ENCODE measurements around the gene SLC1A4.

SLC1A4 gene

DNA sequence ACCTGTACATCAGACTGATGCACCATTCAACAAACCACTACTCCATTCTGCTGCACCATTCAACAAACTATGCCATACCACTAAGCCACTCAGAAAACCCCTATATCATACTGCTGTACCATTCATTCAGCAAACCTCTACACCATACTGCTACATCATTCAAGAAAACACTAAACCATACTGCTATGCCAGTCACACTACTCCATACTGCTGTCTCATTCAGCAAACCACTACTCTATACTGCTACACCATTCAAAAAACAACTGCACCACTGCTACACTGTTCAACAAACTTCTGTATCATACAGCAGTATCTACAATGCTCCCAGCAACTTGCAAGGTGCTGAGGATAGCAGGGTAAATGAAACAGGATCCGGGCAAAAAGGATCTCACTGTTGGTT is 12.9 kb upstream of the SLC1A4 start:
- no peak overlapping the region for H3K18ac ChIP-seq (ENCODE audit: low read length)
- no peak overlapping the region for H2AK5ac ChIP-seq (ENCODE audit: low read length)
- H3K4me2 ChIP-seq (ENCODE audit: low read length): no peak overlapping the region
- H3K27me3 ChIP-seq (ENCODE audit: insufficient read depth, low read length, poor library complexity): no peaks in the 10 kb centered on the region
- H2BK120ac ChIP-seq (ENCODE audit: low read depth, low read length): no peak overlapping the region
- H3K27ac ChIP-seq (ENCODE audit: low read depth, low read length): no peak overlapping the region
- no peak overlapping the region for H3K9ac ChIP-seq (ENCODE audit: low read length)
- H4K5ac ChIP-seq (ENCODE audit: low read length): no peak overlapping the region
- no peaks in the 10 kb centered on the region for H3K79me2 ChIP-seq (ENCODE audit: control insufficient read depth, insufficient read depth, low read length)
- no peak overlapping the region for H2BK15ac ChIP-seq (replicated peaks; ENCODE audit: low read depth)
- no peak overlapping the region for H4K8ac ChIP-seq (ENCODE audit: low read depth, low read length)
- no peak overlapping the region for H3K4me3 ChIP-seq (ENCODE audit: low read length)
- H3K79me1 ChIP-seq (ENCODE audit: low read length): no peaks in the 10 kb centered on the region
- no peak overlapping the region for H3K56ac ChIP-seq (ENCODE audit: low read length)
- peaks cover 4% of the 10 kb centered on the region for H3K4me1 ChIP-seq (ENCODE audit: control insufficient read depth, low read depth, low read length)
- no peak overlapping the region for H2BK5ac ChIP-seq (ENCODE audit: low read length)
- no peak overlapping the region for H3K23ac ChIP-seq (ENCODE audit: low read length)
- H3K36me3 ChIP-seq (ENCODE audit: control insufficient read depth, insufficient read depth, low read length): no peaks in the 10 kb centered on the region
- no CpG with 5 or more reads among the region's 1 CpG for WGBS (ENCODE audit: extremely low coverage, insufficient coverage, low lambda C conversion rate)
- no peak for DNase-seq
- H3K4ac ChIP-seq (ENCODE audit: low read depth, low read length): no peak overlapping the region

DNA sequence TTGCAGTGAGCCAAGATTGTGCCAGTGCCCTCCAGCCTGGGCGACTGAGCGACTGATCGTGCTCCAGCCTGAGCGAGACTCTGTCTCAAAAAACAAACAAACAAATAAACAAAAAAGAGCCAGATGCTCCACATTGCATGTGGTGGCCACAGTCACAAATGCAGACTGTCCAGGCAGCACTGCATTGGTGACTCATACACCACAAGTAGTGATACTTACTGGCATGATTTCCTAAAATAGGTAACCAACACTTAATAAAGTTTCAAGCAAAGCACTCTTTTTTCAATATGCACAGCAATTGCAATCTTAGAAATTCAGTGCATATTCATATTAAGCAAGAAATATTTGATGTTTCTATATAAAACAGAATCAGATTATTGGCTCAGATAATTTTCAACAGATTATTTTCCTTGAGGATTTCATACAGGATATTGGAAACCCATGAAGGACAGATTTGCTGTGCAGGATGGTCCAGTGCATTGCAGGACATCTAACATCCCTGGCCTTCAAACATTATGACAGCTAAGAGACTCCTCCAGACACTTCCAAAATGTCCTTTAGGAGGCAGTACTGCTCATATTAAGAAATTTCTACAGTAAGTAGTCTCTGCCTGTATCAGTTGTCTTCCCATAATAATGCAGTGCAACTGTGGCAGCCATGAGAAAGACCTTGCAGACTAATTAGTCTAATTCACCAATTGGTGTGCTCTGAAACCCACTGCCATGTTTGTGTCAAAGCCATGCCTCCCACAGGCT is 10.5 kb upstream of the SLC1A4 start:
- H2AK5ac ChIP-seq (ENCODE audit: low read length): no peak overlapping the region
- H3K36me3 ChIP-seq (ENCODE audit: control insufficient read depth, insufficient read depth, low read length): no peaks in the 10 kb centered on the region
- H2BK120ac ChIP-seq (ENCODE audit: low read depth, low read length): no peak overlapping the region

GRCh38 chr2:64979744-64980143 is 9.5 kb upstream of the SLC1A4 start:
- H3K4ac ChIP-seq (ENCODE audit: low read depth, low read length): no peak overlapping the region
- no peak for DNase-seq
- H4K5ac ChIP-seq (ENCODE audit: low read length): no peak overlapping the region
- no peaks in the 10 kb centered on the region for H3K79me1 ChIP-seq (ENCODE audit: low read length)
- no peaks in the 10 kb centered on the region for H3K79me2 ChIP-seq (ENCODE audit: control insufficient read depth, insufficient read depth, low read length)
- no peaks in the 10 kb centered on the region for H3K27me3 ChIP-seq (ENCODE audit: insufficient read depth, low read length, poor library complexity)
- no peak overlapping the region for H4K8ac ChIP-seq (ENCODE audit: low read depth, low read length)
- H2BK120ac ChIP-seq (ENCODE audit: low read depth, low read length): no peak overlapping the region
- H2BK15ac ChIP-seq (replicated peaks; ENCODE audit: low read depth): no peak overlapping the region
- no peak overlapping the region for H2BK5ac ChIP-seq (ENCODE audit: low read length)
- peaks cover 4% of the 10 kb centered on the region for H3K4me1 ChIP-seq (ENCODE audit: control insufficient read depth, low read depth, low read length)
- H2AK5ac ChIP-seq (ENCODE audit: low read length): no peak overlapping the region
- no peak overlapping the region for H3K18ac ChIP-seq (ENCODE audit: low read length)
- no CpG with 5 or more reads among the region's 1 CpG for WGBS (ENCODE audit: extremely low coverage, insufficient coverage, low lambda C conversion rate)
- no peak overlapping the region for H3K56ac ChIP-seq (ENCODE audit: low read length)
- no peak overlapping the region for H3K4me3 ChIP-seq (ENCODE audit: low read length)
- no peaks in the 10 kb centered on the region for H3K36me3 ChIP-seq (ENCODE audit: control insufficient read depth, insufficient read depth, low read length)
- H3K23ac ChIP-seq (ENCODE audit: low read length): no peak overlapping the region
- no peak overlapping the region for H3K9ac ChIP-seq (ENCODE audit: low read length)
- no peak overlapping the region for H3K27ac ChIP-seq (ENCODE audit: low read depth, low read length)
- no peak overlapping the region for H3K4me2 ChIP-seq (ENCODE audit: low read length)

More for the DNA sequence above, 10.5 kb upstream of the SLC1A4 start:
- no CpG with 5 or more reads among the region's 4 CpGs for WGBS (ENCODE audit: extremely low coverage, insufficient coverage, low lambda C conversion rate)
- Histone ChIP-seq H3K4me2 (ENCODE audit: low read length) (no peak overlapping the region), H3K27me3 (ENCODE audit: insufficient read depth, low read length, poor library complexity) (no peaks in the 10 kb centered on the region), H3K27ac (ENCODE audit: low read depth, low read length) (no peak overlapping the region), H3K4me3 (ENCODE audit: low read length) (no peak overlapping the region), H3K79me2 (ENCODE audit: control insufficient read depth, insufficient read depth, low read length) (no peaks in the 10 kb centered on the region), H2BK15ac (replicated peaks; ENCODE audit: low read depth) (no peak overlapping the region), H3K18ac (ENCODE audit: low read length) (no peak overlapping the region), H4K8ac (ENCODE audit: low read depth, low read length) (no peak overlapping the region), H3K23ac (ENCODE audit: low read length) (no peak overlapping the region), H3K9ac (ENCODE audit: low read length) (no peak overlapping the region), H2BK5ac (ENCODE audit: low read length) (no peak overlapping the region), H4K5ac (ENCODE audit: low read length) (no peak overlapping the region), H3K4me1 (ENCODE audit: control insufficient read depth, low read depth, low read length) (peaks cover 4% of the 10 kb centered on the region), H3K79me1 (ENCODE audit: low read length) (no peaks in the 10 kb centered on the region), H3K4ac (ENCODE audit: low read depth, low read length) (no peak overlapping the region), H3K56ac (ENCODE audit: low read length) (no peak overlapping the region)
- peak; percentile 29 for DNase-seq

DNA sequence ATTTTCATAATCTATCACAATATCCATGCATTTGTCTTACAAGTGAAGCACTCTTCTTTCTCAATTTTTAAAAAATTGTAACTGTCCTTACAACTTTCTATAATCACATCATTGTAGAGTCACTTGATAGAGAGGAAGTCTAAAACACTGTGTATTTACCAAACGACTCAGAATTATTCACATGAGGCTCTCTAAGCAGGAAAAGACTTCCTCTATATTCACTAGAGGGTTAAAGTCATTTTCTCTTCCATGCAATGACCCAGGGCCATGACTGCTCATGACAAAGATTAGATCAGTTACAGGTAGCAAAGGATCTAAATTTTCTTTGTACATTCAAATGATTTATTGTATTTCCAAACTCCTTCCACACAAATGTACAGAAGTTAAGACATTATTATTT is 9.0 kb upstream of the SLC1A4 start:
- no peak overlapping the region for H2BK5ac ChIP-seq (ENCODE audit: low read length)
- H3K4me2 ChIP-seq (ENCODE audit: low read length): no peak overlapping the region
- no peak overlapping the region for H2BK120ac ChIP-seq (ENCODE audit: low read depth, low read length)
- no peak overlapping the region for H4K5ac ChIP-seq (ENCODE audit: low read length)
- H3K4me1 ChIP-seq (ENCODE audit: control insufficient read depth, low read depth, low read length): peaks cover 2% of the 10 kb centered on the region
- H3K79me2 ChIP-seq (ENCODE audit: control insufficient read depth, insufficient read depth, low read length): no peaks in the 10 kb centered on the region
- H3K4me3 ChIP-seq (ENCODE audit: low read length): no peak overlapping the region
- H3K18ac ChIP-seq (ENCODE audit: low read length): no peak overlapping the region
- no CpG with 5 or more reads among the region's 1 CpG for WGBS (ENCODE audit: extremely low coverage, insufficient coverage, low lambda C conversion rate)
- no peak overlapping the region for H4K8ac ChIP-seq (ENCODE audit: low read depth, low read length)
- no peak overlapping the region for H3K56ac ChIP-seq (ENCODE audit: low read length)
- H3K9ac ChIP-seq (ENCODE audit: low read length): no peak overlapping the region
- no peak overlapping the region for H3K4ac ChIP-seq (ENCODE audit: low read depth, low read length)
- H3K27me3 ChIP-seq (ENCODE audit: insufficient read depth, low read length, poor library complexity): no peaks in the 10 kb centered on the region
- no peak for DNase-seq
- no peak overlapping the region for H2AK5ac ChIP-seq (ENCODE audit: low read length)
- no peaks in the 10 kb centered on the region for H3K79me1 ChIP-seq (ENCODE audit: low read length)
- H3K23ac ChIP-seq (ENCODE audit: low read length): no peak overlapping the region
- H3K27ac ChIP-seq (ENCODE audit: low read depth, low read length): no peak overlapping the region
- no peak overlapping the region for H2BK15ac ChIP-seq (replicated peaks; ENCODE audit: low read depth)
- H3K36me3 ChIP-seq (ENCODE audit: control insufficient read depth, insufficient read depth, low read length): no peaks in the 10 kb centered on the region

- Histone ChIP-seq H3K27ac (ENCODE audit: low read depth, low read length) (no peak overlapping the region), H3K4me3 (ENCODE audit: low read length) (no peak overlapping the region), H3K79me2 (ENCODE audit: control insufficient read depth, insufficient read depth, low read length) (no peaks in the 10 kb centered on the region), H3K23ac (ENCODE audit: low read length) (no peak overlapping the region), H2AK5ac (ENCODE audit: low read length) (no peak overlapping the region), H3K27me3 (ENCODE audit: insufficient read depth, low read length, poor library complexity) (peaks cover 5% of the 10 kb centered on the region), H2BK5ac (ENCODE audit: low read length) (no peak overlapping the region), H3K4me1 (ENCODE audit: control insufficient read depth, low read depth, low read length) (no peaks in the 10 kb centered on the region), H4K5ac (ENCODE audit: low read length) (no peak overlapping the region), H3K4me2 (ENCODE audit: low read length) (no peak overlapping the region), H3K9ac (ENCODE audit: low read length) (no peak overlapping the region), H4K8ac (ENCODE audit: low read depth, low read length) (no peak overlapping the region), H3K79me1 (ENCODE audit: low read length) (no peaks in the 10 kb centered on the region), H2BK120ac (ENCODE audit: low read depth, low read length) (no peak overlapping the region), H3K56ac (ENCODE audit: low read length) (no peak overlapping the region), H3K36me3 (ENCODE audit: control insufficient read depth, insufficient read depth, low read length) (no peaks in the 10 kb centered on the region), H3K4ac (ENCODE audit: low read depth, low read length) (no peak overlapping the region), H3K18ac (ENCODE audit: low read length) (no peak overlapping the region), H2BK15ac (replicated peaks; ENCODE audit: low read depth) (no peak overlapping the region)
- DNase-seq: no peak
- no CpG with 5 or more reads among the region's 2 CpGs for WGBS (ENCODE audit: extremely low coverage, insufficient coverage, low lambda C conversion rate)
Measured at GRCh38 chr2:64982311-64982857, 6.8 kb upstream of the SLC1A4 start.

DNA sequence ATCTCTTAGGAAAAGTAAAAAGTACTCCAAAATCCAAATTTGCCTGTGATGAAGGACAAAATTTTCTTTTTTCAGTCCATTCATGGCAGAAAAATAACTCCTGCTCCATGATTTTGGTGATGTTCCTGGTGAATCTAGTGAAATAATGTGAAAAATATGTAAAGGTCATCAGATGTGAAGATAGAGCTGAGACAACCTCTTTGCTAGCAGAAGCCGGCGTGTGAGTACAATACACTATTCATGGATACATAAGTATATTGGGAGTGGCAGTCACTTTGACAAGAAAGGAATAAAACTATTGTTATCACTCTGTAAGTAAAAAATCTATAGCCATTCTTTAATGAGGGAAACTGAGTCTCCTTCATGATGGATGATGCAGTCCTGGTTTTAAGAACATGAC is 6.3 kb upstream of the SLC1A4 start:
- Histone ChIP-seq H3K23ac (ENCODE audit: low read length) (no peak overlapping the region), H3K36me3 (ENCODE audit: control insufficient read depth, insufficient read depth, low read length) (no peaks in the 10 kb centered on the region), H4K5ac (ENCODE audit: low read length) (no peak overlapping the region), H2BK15ac (replicated peaks; ENCODE audit: low read depth) (no peak overlapping the region), H3K4me3 (ENCODE audit: low read length) (no peak overlapping the region), H3K4me2 (ENCODE audit: low read length) (no peak overlapping the region), H3K27me3 (ENCODE audit: insufficient read depth, low read length, poor library complexity) (peaks cover 5% of the 10 kb centered on the region), H3K4ac (ENCODE audit: low read depth, low read length) (no peak overlapping the region), H3K79me1 (ENCODE audit: low read length) (no peaks in the 10 kb centered on the region), H3K56ac (ENCODE audit: low read length) (no peak overlapping the region), H2BK5ac (ENCODE audit: low read length) (no peak overlapping the region), H2BK120ac (ENCODE audit: low read depth, low read length) (no peak overlapping the region), H3K79me2 (ENCODE audit: control insufficient read depth, insufficient read depth, low read length) (no peaks in the 10 kb centered on the region), H3K27ac (ENCODE audit: low read depth, low read length) (no peak overlapping the region), H3K9ac (ENCODE audit: low read length) (no peak overlapping the region), H4K8ac (ENCODE audit: low read depth, low read length) (no peak overlapping the region), H3K4me1 (ENCODE audit: control insufficient read depth, low read depth, low read length) (no peaks in the 10 kb centered on the region), H2AK5ac (ENCODE audit: low read length) (no peak overlapping the region), H3K18ac (ENCODE audit: low read length) (no peak overlapping the region)
- WGBS (ENCODE audit: extremely low coverage, insufficient coverage, low lambda C conversion rate): no CpG with 5 or more reads among the region's 2 CpGs
- no peak for DNase-seq

All from mesendoderm (in vitro differentiated cells).